ENCODE results near the gene D2HGDH. TPM values are rescaled to one million over a fixed set of nuclear protein-coding genes. Genes with fewer than 3 reads are reported as not detected.

D2HGDH gene
- total RNA-seq, 1 experiment from 2014 or later: 46.3 TPM

DNA sequence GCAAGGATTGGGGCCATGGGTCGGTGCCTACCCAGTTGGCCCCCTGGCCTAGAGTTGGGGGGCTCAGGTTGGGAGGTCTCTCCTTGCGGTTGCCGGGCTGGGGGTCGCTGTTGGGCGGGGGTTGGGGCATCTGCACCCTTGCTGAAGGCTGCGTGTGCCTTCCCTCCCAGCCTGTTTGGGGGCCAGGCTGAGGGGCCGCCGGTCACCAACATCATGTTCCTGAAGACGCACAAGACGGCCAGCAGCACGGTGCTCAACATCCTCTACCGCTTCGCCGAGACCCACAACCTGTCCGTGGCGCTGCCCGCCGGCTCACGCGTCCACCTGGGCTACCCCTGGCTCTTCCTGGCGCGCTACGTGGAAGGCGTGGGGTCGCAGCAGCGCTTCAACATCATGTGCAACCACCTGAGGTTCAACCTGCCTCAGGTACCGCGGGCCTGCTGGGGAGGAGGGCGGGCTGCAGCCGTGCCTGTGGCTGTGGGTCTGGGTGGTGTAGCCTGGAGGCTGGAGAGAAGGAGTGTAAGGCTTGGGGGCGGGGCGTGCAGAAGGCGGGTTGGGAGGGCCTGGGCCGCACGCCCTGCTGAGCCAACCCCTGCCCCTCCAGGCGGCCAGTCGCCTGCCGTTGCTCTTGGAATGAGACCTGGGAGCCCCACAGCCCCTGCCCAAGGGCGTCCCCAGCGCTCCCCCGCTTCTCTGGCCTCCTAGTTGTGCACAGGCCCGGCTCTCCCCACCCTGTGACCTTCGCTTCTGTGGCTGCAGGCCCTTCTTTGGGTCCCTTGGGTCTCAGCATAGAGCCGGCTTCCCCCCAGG lies 67.4 kb downstream of the D2HGDH start:
- TF ChIP-seq ZNF274 (IDR thresholded peaks at IDR 0.05; ENCODE audit: low read depth, low read length): no peak
- no peak for DNase-seq (ENCODE audit: low read depth, low spot score)
- H4K20me1 ChIP-seq (ENCODE audit: insufficient read depth): no peaks in the 10 kb centered on the region
- H3K4me3 ChIP-seq (replicated peaks in 1 of 2; ENCODE audit: low read depth in 1 of 2, low read length in 2 of 2): no peak overlapping the region
- no peak overlapping the region for H3K4me2 ChIP-seq (ENCODE audit: low read length)
- no peaks in the 10 kb centered on the region for H3K27me3 ChIP-seq (ENCODE audit: insufficient read depth, low read length)
- H3K36me3 ChIP-seq (ENCODE audit: control insufficient read depth in 1 of 2, insufficient read depth in 2 of 2, low read length in 2 of 2): no peaks in the 10 kb centered on the region
- H3K4me1 ChIP-seq (ENCODE audit: control insufficient read depth in 1 of 2, insufficient read depth in 2 of 2, low read length in 2 of 2): no peaks in the 10 kb centered on the region
- no peak overlapping the region for H3K27ac ChIP-seq (ENCODE audit: low read depth, low read length)
- no peak overlapping the region for H2AFZ ChIP-seq (ENCODE audit: low read depth, low read length, poor library complexity, severe bottlenecking)
- H3K79me2 ChIP-seq (ENCODE audit: insufficient read depth, low read length): no peaks in the 10 kb centered on the region
- H3K9ac ChIP-seq (ENCODE audit: low read length): no peak overlapping the region
- POLR2A ChIA-PET: no interaction called here
- no peak for ATAC-seq
- intact Hi-C loops (cut with micrococcal nuclease): no loop called here
- RAD21 ChIA-PET (ENCODE audit: low non-redundant PET in 1 of 2, low total read pairs in 2 of 2, uncharacterized antibody in 2 of 2, unreplicated experiment in 2 of 2): no interaction called here
- no TSS peak for BruUV-seq (replicated peaks)
- no peaks in the 10 kb centered on the region for H3K9me3 ChIP-seq (ENCODE audit: control insufficient read depth in 1 of 2, insufficient read depth in 1 of 2, low read depth in 1 of 2, low read length in 2 of 2)
- no peaks in the 10 kb centered on the region for H3K9me2 ChIP-seq (ENCODE audit: insufficient read depth)
- CTCF ChIA-PET: no interaction called here

DNA sequence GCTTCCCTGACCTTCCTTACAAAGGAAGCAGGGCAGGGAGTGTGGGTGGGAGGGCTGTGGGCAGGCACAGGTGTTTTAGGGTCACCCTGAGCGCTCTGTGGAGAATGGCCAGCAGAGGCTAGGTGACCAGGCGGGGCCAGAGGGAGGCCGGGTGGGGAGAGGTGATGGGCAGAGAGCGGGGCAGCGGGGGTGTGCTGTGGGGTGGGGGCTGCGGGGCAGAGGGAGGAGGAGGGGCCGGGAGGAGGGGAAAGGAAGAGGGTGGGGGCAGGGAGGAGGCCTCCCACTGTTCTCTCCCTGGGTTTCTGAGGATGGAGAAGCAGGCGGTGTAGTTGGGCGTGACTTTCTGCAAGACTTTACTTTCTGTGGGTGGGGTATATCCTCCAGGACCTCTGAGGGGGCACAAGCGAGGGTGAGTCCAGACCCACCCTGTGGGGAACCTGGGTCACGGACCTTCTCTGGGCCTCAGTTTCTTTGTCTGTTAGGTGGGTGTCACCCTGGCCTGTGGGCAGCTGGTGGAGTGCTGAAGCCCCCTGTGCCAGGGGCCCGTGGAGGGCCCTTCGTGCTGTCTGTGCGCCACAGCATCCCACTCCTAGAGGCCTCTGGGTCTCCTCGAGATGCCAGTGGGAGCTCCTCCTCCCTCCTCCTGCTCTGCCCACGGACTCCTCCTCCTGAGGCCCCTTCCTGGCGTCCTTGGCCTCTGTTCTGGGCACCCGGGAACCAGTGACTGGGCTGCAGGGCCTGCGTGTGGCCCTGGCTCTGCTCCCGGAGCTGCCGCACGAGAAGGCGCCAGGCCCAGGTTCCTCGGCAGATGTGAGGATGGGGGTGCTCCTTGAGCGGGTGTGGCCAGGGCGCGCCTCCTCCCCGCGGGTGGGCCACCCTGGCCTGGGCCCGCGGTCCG lies 68.2 kb downstream of the D2HGDH start:
- ChIA-PET CTCF (no interaction called here), RAD21 (ENCODE audit: low non-redundant PET in 1 of 2, low total read pairs in 2 of 2, uncharacterized antibody in 2 of 2, unreplicated experiment in 2 of 2) (no interaction called here), POLR2A (no interaction called here)
- H3K27ac ChIP-seq (ENCODE audit: low read depth, low read length): no peak overlapping the region
- H2AFZ ChIP-seq (ENCODE audit: low read depth, low read length, poor library complexity, severe bottlenecking): no peak overlapping the region
- DNase-seq (ENCODE audit: low read depth, low spot score) (no peak), ATAC-seq (no peak)
- no peaks in the 10 kb centered on the region for H3K27me3 ChIP-seq (ENCODE audit: insufficient read depth, low read length)
- H3K36me3 ChIP-seq (ENCODE audit: control insufficient read depth in 1 of 2, insufficient read depth in 2 of 2, low read length in 2 of 2): no peaks in the 10 kb centered on the region
- H3K9ac ChIP-seq (ENCODE audit: low read length): no peak overlapping the region
- H4K20me1 ChIP-seq (ENCODE audit: insufficient read depth): no peaks in the 10 kb centered on the region
- H3K9me3 ChIP-seq (ENCODE audit: control insufficient read depth in 1 of 2, insufficient read depth in 1 of 2, low read depth in 1 of 2, low read length in 2 of 2): no peaks in the 10 kb centered on the region
- H3K4me2 ChIP-seq (ENCODE audit: low read length): no peak overlapping the region
- no peaks in the 10 kb centered on the region for H3K9me2 ChIP-seq (ENCODE audit: insufficient read depth)
- intact Hi-C loops (cut with micrococcal nuclease): no loop called here
- no peaks in the 10 kb centered on the region for H3K4me1 ChIP-seq (ENCODE audit: control insufficient read depth in 1 of 2, insufficient read depth in 2 of 2, low read length in 2 of 2)
- no peaks in the 10 kb centered on the region for H3K79me2 ChIP-seq (ENCODE audit: insufficient read depth, low read length)
- BruUV-seq (replicated peaks): no TSS peak
- H3K4me3 ChIP-seq (replicated peaks in 1 of 2; ENCODE audit: low read depth in 1 of 2, low read length in 2 of 2): no peak overlapping the region
- TF ChIP-seq, protein P1, sequence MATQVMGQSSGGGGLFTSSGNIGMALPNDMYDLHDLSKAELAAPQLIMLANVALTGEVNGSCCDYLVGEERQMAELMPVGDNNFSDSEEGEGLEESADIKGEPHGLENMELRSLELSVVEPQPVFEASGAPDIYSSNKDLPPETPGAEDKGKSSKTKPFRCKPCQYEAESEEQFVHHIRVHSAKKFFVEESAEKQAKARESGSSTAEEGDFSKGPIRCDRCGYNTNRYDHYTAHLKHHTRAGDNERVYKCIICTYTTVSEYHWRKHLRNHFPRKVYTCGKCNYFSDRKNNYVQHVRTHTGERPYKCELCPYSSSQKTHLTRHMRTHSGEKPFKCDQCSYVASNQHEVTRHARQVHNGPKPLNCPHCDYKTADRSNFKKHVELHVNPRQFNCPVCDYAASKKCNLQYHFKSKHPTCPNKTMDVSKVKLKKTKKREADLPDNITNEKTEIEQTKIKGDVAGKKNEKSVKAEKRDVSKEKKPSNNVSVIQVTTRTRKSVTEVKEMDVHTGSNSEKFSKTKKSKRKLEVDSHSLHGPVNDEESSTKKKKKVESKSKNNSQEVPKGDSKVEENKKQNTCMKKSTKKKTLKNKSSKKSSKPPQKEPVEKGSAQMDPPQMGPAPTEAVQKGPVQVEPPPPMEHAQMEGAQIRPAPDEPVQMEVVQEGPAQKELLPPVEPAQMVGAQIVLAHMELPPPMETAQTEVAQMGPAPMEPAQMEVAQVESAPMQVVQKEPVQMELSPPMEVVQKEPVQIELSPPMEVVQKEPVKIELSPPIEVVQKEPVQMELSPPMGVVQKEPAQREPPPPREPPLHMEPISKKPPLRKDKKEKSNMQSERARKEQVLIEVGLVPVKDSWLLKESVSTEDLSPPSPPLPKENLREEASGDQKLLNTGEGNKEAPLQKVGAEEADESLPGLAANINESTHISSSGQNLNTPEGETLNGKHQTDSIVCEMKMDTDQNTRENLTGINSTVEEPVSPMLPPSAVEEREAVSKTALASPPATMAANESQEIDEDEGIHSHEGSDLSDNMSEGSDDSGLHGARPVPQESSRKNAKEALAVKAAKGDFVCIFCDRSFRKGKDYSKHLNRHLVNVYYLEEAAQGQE (IDR thresholded peaks at IDR 0.05; ENCODE audit: low read depth): no peak
- no peak for TF ChIP-seq EZH2phosphoT487 (IDR thresholded peaks at IDR 0.05; ENCODE audit: borderline replicate concordance)
- TF ChIP-seq ELF1 (IDR thresholded peaks at IDR 0.05; ENCODE audit: borderline replicate concordance, low read depth): no peak
- no peak for TF ChIP-seq YY1 (IDR thresholded peaks at IDR 0.05; ENCODE audit: extremely low read depth, insufficient replicate concordance, low read depth, low read length)
- no peak for TF ChIP-seq RAD21 (IDR thresholded peaks at IDR 0.05; ENCODE audit: low read depth)
- no peak for TF ChIP-seq JUND (IDR thresholded peaks at IDR 0.05)
- TF ChIP-seq, protein P2, sequence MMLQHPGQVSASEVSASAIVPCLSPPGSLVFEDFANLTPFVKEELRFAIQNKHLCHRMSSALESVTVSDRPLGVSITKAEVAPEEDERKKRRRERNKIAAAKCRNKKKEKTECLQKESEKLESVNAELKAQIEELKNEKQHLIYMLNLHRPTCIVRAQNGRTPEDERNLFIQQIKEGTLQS (IDR thresholded peaks at IDR 0.05): no peak
- no peak for TF ChIP-seq CEBPB (IDR thresholded peaks at IDR 0.05; ENCODE audit: low read depth)
- no peak for TF ChIP-seq POLR2A (IDR thresholded peaks at IDR 0.05; ENCODE audit: borderline replicate concordance, extremely low read depth, insufficient read depth, insufficient read length)
- TF ChIP-seq ZNF274 (IDR thresholded peaks at IDR 0.05; ENCODE audit: low read depth, low read length): no peak
- no peak for TF ChIP-seq TCF7L2 (IDR thresholded peaks at IDR 0.05; ENCODE audit: borderline replicate concordance, extremely low read depth, insufficient read depth, insufficient read length)
- TF ChIP-seq EZH2 (IDR thresholded peaks at IDR 0.05): no peak
- no peak for TF ChIP-seq CBX3 (IDR thresholded peaks at IDR 0.05; ENCODE audit: low read depth)
- no peak for TF ChIP-seq SRF (IDR thresholded peaks at IDR 0.05; ENCODE audit: low read depth)
- no peak for TF ChIP-seq SP1 (IDR thresholded peaks at IDR 0.05; ENCODE audit: low read depth)
- no peak for TF ChIP-seq POLR2AphosphoS5 (IDR thresholded peaks at IDR 0.05; ENCODE audit: low read depth, low read length)
